HEK293 (cell line): ENCODE data around the gene TBC1D22A.

Source experiments
- CTCF ChIA-PET: fragments of 350-600 bp; formaldehyde crosslinking; extraction: SDS; loops from one replicate; lab custom pipeline; 2021; ENCODE audit warnings: antibody characterized with exemption; lab: Yijun Ruan, JAX
- POLR2A ChIA-PET: fragments of 300-600 bp; formaldehyde crosslinking; extraction: SDS; loops from one replicate; lab custom pipeline; 2020; ENCODE audit warnings: antibody characterized with exemption, inconsistent platforms; lab: Yijun Ruan, JAX
- H3K27ac ChIP-seq: fragments of 200-500 bp; sonication (Bioruptor generic); 2 replicates; pipeline ENCODE4 v1.5.1; 2014; ENCODE audit warnings: low read depth, low read length, control low read depth, inconsistent platforms; ENCODE audit errors: extremely low read depth
- H3K36me3 ChIP-seq, 2 experiments: fragments of 200-500 bp in 1 of 2; sonication (Bioruptor generic) in 1 of 2; 1 replicate in 1 of 2; 2 replicates in 1 of 2; pipeline ENCODE4 v1.5.1; 2014 to 2017; ENCODE audit warnings: inconsistent platforms in 2 of 2, low read length in 2 of 2; ENCODE audit not compliant: control insufficient read depth in 2 of 2, insufficient read depth in 1 of 2
- H3K4me1 ChIP-seq: fragments of 200-500 bp; sonication (Bioruptor generic); 2 replicates; pipeline ENCODE4 v1.5.1; 2014; ENCODE audit warnings: mild to moderate bottlenecking, low read length, inconsistent platforms; ENCODE audit not compliant: control insufficient read depth, insufficient read depth
- H3K4me3 ChIP-seq: 2 replicates; pipeline ENCODE4 v1.5.1; 2011; ENCODE audit warnings: low read depth, mild to moderate bottlenecking, control low read depth, low read length, moderate library complexity
- H3K9me3 ChIP-seq: fragments of 200-500 bp; sonication (Bioruptor generic); 2 replicates; pipeline ENCODE4 v1.5.1; 2014; ENCODE audit warnings: low read depth, low read length, inconsistent platforms; ENCODE audit not compliant: control insufficient read depth, insufficient read depth
- BCL11A ChIP-seq: fragments of 450-650 bp; formaldehyde crosslinking; IDR thresholded peaks from 2 replicates; pipeline ENCODE4 v1.5.1; 2016; ENCODE audit warnings: low read depth, missing biosample characterization, missing genetic modification characterization
- HOXD13 ChIP-seq: sonication (generic); formaldehyde crosslinking; IDR thresholded peaks from 2 replicates; pipeline ENCODE4 v1.8.0; 2022; ENCODE audit warnings: missing genetic modification reagents, borderline replicate concordance
- IKZF3 ChIP-seq: fragments of 450-650 bp; IDR thresholded peaks from 2 replicates; pipeline ENCODE4 v1.5.0; 2018; ENCODE audit warnings: missing biosample characterization, mild to moderate bottlenecking, missing genetic modification characterization, moderate library complexity
- KLF7 ChIP-seq: fragments of 450-650 bp; formaldehyde crosslinking; IDR thresholded peaks from 2 replicates; pipeline ENCODE4 v1.5.1; 2016; ENCODE audit warnings: missing biosample characterization, missing genetic modification characterization, borderline replicate concordance
- MYNN ChIP-seq: fragments of 450-650 bp; formaldehyde crosslinking; IDR thresholded peaks from 2 replicates; pipeline ENCODE4 v1.5.1; 2016; ENCODE audit warnings: missing biosample characterization, missing genetic modification characterization, borderline replicate concordance
- RBAK ChIP-seq: fragments of 450-650 bp; formaldehyde crosslinking; IDR thresholded peaks from 2 replicates; pipeline ENCODE4 v1.5.1; 2016; ENCODE audit warnings: missing biosample characterization, missing genetic modification characterization
- ZBTB26 ChIP-seq: fragments of 450-650 bp; formaldehyde crosslinking; optimal IDR thresholded peaks from 2 replicates; pipeline ENCODE3; 2016; ENCODE audit warnings: missing biosample characterization, mild to moderate bottlenecking, missing genetic modification characterization
- ZNF132 ChIP-seq: fragments of 450-650 bp; formaldehyde crosslinking; IDR thresholded peaks from 2 replicates; pipeline ENCODE4 v1.5.1; 2017; ENCODE audit warnings: missing biosample characterization, missing genetic modification characterization, borderline replicate concordance
- ZNF16 ChIP-seq: fragments of 450-650 bp; formaldehyde crosslinking; IDR thresholded peaks from 2 replicates; pipeline ENCODE4 v1.5.1; 2016; ENCODE audit warnings: low read depth, missing biosample characterization, missing genetic modification characterization
- ZNF174 ChIP-seq: fragments of 450-650 bp; formaldehyde crosslinking; IDR thresholded peaks from 2 replicates; pipeline ENCODE4 v1.5.0; 2017; ENCODE audit warnings: missing biosample characterization, mild to moderate bottlenecking, missing genetic modification characterization
- ZNF266 ChIP-seq: fragments of 450-650 bp; formaldehyde crosslinking; IDR thresholded peaks from 2 replicates; pipeline ENCODE4 v1.5.1; 2016; ENCODE audit warnings: missing biosample characterization, missing genetic modification characterization, low read depth
- ZNF311 ChIP-seq: fragments of 450-650 bp; formaldehyde crosslinking; IDR thresholded peaks from 2 replicates; pipeline ENCODE4 v1.5.1; 2017; ENCODE audit warnings: missing biosample characterization, missing genetic modification characterization, borderline replicate concordance
- ZNF335 ChIP-seq: fragments of 450-650 bp; formaldehyde crosslinking; conservative IDR thresholded peaks from 2 replicates; pipeline ENCODE4 v1.5.1; 2016; ENCODE audit warnings: missing biosample characterization, missing genetic modification characterization
- ZNF416 ChIP-seq: fragments of 450-650 bp; formaldehyde crosslinking; IDR thresholded peaks from 2 replicates; pipeline ENCODE4 v1.5.1; 2016; ENCODE audit warnings: missing biosample characterization, missing genetic modification characterization
- ZNF473 ChIP-seq: fragments of 450-650 bp; formaldehyde crosslinking; IDR thresholded peaks from 2 replicates; pipeline ENCODE4 v1.5.1; 2017; ENCODE audit warnings: missing biosample characterization, missing genetic modification characterization
- ZNF514 ChIP-seq: fragments of 450-650 bp; formaldehyde crosslinking; IDR thresholded peaks from 2 replicates; pipeline ENCODE4 v1.5.1; 2016; ENCODE audit warnings: missing biosample characterization, missing genetic modification characterization
- ZNF529 ChIP-seq: fragments of 450-650 bp; formaldehyde crosslinking; IDR thresholded peaks from 2 replicates; pipeline ENCODE4 v1.5.1; 2017; ENCODE audit warnings: missing genetic modification characterization, missing biosample characterization; ENCODE audit not compliant: insufficient replicate concordance
- ZNF530 ChIP-seq: fragments of 450-650 bp; formaldehyde crosslinking; IDR thresholded peaks from 2 replicates; pipeline ENCODE4 v1.5.1; 2016; ENCODE audit warnings: low read depth, missing biosample characterization, missing genetic modification characterization
- ZNF670 ChIP-seq: fragments of 450-650 bp; formaldehyde crosslinking; IDR thresholded peaks from 2 replicates; pipeline ENCODE4 v1.5.1; 2016; ENCODE audit warnings: missing biosample characterization, missing genetic modification characterization, low read depth
- ZNF701 ChIP-seq: fragments of 450-650 bp; formaldehyde crosslinking; IDR thresholded peaks from 2 replicates; pipeline ENCODE4 v1.5.1; 2016; ENCODE audit warnings: missing biosample characterization, missing genetic modification characterization
- ZNF747 ChIP-seq: fragments of 450-650 bp; formaldehyde crosslinking; IDR thresholded peaks from 2 replicates; pipeline ENCODE4 v1.5.1; 2016; ENCODE audit warnings: missing biosample characterization, missing genetic modification characterization
- ZNF777 ChIP-seq: fragments of 450-650 bp; formaldehyde crosslinking; IDR thresholded peaks from 2 replicates; pipeline ENCODE4 v1.5.1; 2017; ENCODE audit warnings: missing biosample characterization, missing genetic modification characterization, borderline replicate concordance
- TF ChIP-seq, protein P1 (sequence below): fragments of 450-650 bp; formaldehyde crosslinking; IDR thresholded peaks from 2 replicates; pipeline ENCODE4 v1.5.1; 2016; ENCODE audit warnings: missing biosample characterization, missing genetic modification characterization
- TF ChIP-seq, protein P2 (sequence below): fragments of 450-650 bp; formaldehyde crosslinking; IDR thresholded peaks from 2 replicates; pipeline ENCODE4 v1.5.1; 2017; ENCODE audit warnings: missing biosample characterization, missing genetic modification characterization
- TF ChIP-seq, protein P3 (sequence below): fragments of 450-650 bp; formaldehyde crosslinking; IDR thresholded peaks from 2 replicates; pipeline ENCODE4 v1.5.1; 2016; ENCODE audit warnings: missing biosample characterization, missing genetic modification characterization, borderline replicate concordance

TBC1D22A gene

DNA sequence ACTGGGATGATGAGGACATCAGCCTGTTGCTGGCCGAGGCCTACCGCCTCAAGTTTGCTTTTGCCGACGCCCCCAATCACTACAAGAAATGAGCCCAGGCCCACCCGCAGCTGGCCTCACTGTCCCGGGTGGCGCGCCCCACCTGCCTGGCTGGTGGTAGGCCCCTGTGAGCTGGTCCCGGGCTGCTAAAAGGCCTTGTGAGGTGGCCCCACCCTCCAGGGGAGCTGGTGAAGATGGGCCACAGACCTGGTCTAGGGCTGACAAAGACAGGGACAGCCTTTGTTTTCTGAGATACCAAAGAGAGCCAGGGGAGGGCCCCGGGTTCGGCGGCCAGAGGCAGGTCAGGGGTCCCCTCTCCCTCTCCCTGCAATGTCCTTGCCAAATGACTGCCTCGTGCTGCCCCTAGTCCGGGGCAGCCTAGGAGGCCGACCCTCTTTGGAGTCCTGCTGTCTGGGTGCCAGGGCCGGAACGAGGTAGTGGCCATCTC, 411.1 kb downstream of the TBC1D22A start:
- Histone ChIP-seq H3K4me3 (no peak overlapping the region), H3K4me1 (no peaks in the 10 kb centered on the region)
- CTCF ChIA-PET, result no interaction called here

DNA sequence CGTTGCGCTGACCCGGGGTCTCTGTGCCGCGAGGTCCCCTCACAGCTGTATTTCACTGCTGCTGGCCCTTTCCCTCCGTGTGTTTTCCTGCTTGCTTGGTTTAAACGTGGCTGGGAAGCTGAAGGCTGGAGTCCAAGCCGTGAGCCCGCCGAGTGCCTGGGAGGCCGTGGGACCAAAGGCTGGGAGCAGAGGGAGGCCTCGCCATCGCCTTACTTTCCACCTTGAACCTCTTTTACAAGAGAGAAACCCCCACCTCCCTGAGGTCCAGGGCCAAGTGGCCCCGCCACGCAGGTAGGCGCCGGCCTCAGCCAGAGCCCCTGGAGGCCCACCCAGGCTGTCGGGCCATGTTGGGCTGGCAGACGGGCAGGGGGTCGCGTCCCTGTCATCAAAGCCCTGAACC, 411.6 kb downstream of the TBC1D22A start:
- Histone ChIP-seq H3K9me3 (no peaks in the 10 kb centered on the region), H3K4me3 (no peak overlapping the region), H3K27ac (no peak overlapping the region), H3K4me1 (no peaks in the 10 kb centered on the region), H3K36me3 (peaks cover 0 to 2% of the 10 kb centered on the region in 2 experiments; a peak in 1 of 3 replicates)
- CTCF ChIA-PET, result no interaction called here
- POLR2A ChIA-PET, result no interaction called here
- TF ChIP-seq ZNF514 (tag by site-specific recombination) (no peak), ZNF16 (no peak), ZNF416 (no peak), ZNF335 (tag by site-specific recombination) (no peak)

More for the DNA sequence above, 411.1 kb downstream of the TBC1D22A start:
- peaks cover 0 to 2% of the 10 kb centered on the region in 2 experiments; a peak in 1 of 3 replicates for H3K36me3 ChIP-seq
- H3K9me3 ChIP-seq, result no peaks in the 10 kb centered on the region
- TF ChIP-seq, protein P1, sequence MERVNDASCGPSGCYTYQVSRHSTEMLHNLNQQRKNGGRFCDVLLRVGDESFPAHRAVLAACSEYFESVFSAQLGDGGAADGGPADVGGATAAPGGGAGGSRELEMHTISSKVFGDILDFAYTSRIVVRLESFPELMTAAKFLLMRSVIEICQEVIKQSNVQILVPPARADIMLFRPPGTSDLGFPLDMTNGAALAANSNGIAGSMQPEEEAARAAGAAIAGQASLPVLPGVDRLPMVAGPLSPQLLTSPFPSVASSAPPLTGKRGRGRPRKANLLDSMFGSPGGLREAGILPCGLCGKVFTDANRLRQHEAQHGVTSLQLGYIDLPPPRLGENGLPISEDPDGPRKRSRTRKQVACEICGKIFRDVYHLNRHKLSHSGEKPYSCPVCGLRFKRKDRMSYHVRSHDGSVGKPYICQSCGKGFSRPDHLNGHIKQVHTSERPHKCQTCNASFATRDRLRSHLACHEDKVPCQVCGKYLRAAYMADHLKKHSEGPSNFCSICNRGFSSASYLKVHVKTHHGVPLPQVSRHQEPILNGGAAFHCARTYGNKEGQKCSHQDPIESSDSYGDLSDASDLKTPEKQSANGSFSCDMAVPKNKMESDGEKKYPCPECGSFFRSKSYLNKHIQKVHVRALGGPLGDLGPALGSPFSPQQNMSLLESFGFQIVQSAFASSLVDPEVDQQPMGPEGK (tag by site-specific recombination), result no peak
- TF ChIP-seq ZNF473 (no peak), ZNF701 (tag by site-specific recombination) (no peak), ZNF311 (no peak), IKZF3 (tag by site-specific recombination) (no peak), ZNF266 (tag by site-specific recombination) (no peak), ZNF777 (tag by site-specific recombination) (no peak), ZNF174 (tag by site-specific recombination) (no peak), BCL11A (no peak), ZNF530 (no peak), ZNF670 (tag by site-specific recombination) (no peak), ZNF529 (tag by site-specific recombination) (no peak)
- TF ChIP-seq, protein P2, sequence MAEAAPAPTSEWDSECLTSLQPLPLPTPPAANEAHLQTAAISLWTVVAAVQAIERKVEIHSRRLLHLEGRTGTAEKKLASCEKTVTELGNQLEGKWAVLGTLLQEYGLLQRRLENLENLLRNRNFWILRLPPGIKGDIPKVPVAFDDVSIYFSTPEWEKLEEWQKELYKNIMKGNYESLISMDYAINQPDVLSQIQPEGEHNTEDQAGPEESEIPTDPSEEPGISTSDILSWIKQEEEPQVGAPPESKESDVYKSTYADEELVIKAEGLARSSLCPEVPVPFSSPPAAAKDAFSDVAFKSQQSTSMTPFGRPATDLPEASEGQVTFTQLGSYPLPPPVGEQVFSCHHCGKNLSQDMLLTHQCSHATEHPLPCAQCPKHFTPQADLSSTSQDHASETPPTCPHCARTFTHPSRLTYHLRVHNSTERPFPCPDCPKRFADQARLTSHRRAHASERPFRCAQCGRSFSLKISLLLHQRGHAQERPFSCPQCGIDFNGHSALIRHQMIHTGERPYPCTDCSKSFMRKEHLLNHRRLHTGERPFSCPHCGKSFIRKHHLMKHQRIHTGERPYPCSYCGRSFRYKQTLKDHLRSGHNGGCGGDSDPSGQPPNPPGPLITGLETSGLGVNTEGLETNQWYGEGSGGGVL (tag by site-specific recombination), result no peak
- POLR2A ChIA-PET, result no interaction called here
- H3K27ac ChIP-seq, result no peak overlapping the region

DNA sequence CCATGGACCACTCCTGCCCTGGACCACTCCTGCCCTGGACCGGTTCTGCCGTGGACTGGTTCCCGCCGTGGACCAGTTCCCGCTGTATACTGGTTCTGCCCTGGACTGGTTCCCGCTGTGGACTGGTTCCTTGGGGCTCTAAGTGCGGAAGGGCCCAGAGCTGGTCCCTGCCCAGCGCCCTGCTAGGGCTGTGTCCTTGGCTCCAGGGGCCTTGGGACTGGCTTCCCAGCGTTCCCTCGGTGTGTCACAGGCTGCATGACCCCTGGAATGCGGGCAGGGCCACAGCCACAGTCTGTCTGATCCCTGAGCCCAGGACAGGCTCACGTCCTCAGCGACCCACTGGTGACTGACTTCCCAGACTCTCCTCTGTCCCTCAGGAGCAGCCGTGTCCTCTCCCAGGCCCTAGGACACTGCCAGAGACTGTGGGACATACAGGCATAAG, 412.2 kb downstream of the TBC1D22A start:
- Histone ChIP-seq H3K4me1 (no peaks in the 10 kb centered on the region), H3K9me3 (no peaks in the 10 kb centered on the region), H3K4me3 (no peak overlapping the region), H3K27ac (no peak overlapping the region), H3K36me3 (peaks cover 0 to 2% of the 10 kb centered on the region in 2 experiments; a peak in 1 of 3 replicates)
- POLR2A ChIA-PET, result no interaction called here
- CTCF ChIA-PET, result interaction anchor here (1.3 kb wide), 1 partner anchor 372 kb away, joined by 5 read pairs; no protein-coding TSS in a partner anchor
- no peak for TF ChIP-seq HOXD13 (CRISPR knock-in tag)
- TF ChIP-seq MYNN (tag by site-specific recombination), result no peak
- TF ChIP-seq, protein P3, sequence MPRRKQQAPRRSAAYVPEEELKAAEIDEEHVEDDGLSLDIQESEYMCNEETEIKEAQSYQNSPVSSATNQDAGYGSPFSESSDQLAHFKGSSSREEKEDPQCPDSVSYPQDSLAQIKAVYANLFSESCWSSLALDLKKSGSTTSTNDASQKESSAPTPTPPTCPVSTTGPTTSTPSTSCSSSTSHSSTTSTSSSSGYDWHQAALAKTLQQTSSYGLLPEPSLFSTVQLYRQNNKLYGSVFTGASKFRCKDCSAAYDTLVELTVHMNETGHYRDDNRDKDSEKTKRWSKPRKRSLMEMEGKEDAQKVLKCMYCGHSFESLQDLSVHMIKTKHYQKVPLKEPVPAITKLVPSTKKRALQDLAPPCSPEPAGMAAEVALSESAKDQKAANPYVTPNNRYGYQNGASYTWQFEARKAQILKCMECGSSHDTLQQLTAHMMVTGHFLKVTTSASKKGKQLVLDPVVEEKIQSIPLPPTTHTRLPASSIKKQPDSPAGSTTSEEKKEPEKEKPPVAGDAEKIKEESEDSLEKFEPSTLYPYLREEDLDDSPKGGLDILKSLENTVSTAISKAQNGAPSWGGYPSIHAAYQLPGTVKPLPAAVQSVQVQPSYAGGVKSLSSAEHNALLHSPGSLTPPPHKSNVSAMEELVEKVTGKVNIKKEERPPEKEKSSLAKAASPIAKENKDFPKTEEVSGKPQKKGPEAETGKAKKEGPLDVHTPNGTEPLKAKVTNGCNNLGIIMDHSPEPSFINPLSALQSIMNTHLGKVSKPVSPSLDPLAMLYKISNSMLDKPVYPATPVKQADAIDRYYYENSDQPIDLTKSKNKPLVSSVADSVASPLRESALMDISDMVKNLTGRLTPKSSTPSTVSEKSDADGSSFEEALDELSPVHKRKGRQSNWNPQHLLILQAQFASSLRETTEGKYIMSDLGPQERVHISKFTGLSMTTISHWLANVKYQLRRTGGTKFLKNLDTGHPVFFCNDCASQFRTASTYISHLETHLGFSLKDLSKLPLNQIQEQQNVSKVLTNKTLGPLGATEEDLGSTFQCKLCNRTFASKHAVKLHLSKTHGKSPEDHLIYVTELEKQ (tag by site-specific recombination), result no peak
- no peak for TF ChIP-seq RBAK (tag by site-specific recombination)
- TF ChIP-seq ZNF132 (tag by site-specific recombination), result no peak
- TF ChIP-seq ZBTB26 (tag by site-specific recombination), result no peak
- no peak for TF ChIP-seq ZNF747 (tag by site-specific recombination)
- no peak for TF ChIP-seq KLF7
